Liver (tissue), 9 donors: ENCODE data around the gene GPD1L. TPM values are rescaled to one million over a fixed set of nuclear protein-coding genes. Genes with fewer than 3 reads are reported as not detected.
A peak's percentile ranks its signal among the peaks of the same experiment; 100 is the strongest.

ENCODE experiments used
- DNase-seq: peaks from one replicate; pipeline ENCODE4 v3.0.0-alpha.2; 2017; ENCODE audit warnings: low spot score
- H3K27ac ChIP-seq, 2 donors: one replicate each; pipeline ENCODE4 v1.7.0; 2013; ENCODE audit warnings: inconsistent platforms in 2 of 2, low read length in 2 of 2, control low read depth in 1 of 2, low read depth in 1 of 2, mild to moderate bottlenecking in 1 of 2
- H3K27me3 ChIP-seq, 4 donors: one replicate each; pipeline versions ENCODE4 v1.6.1 to v1.7.0; 2013; ENCODE audit warnings: low read length in 3 of 4, inconsistent platforms in 1 of 4, mild to moderate bottlenecking in 1 of 4, moderate library complexity in 1 of 4; ENCODE audit not compliant: control insufficient read depth in 4 of 4, insufficient read depth in 4 of 4
- H3K36me3 ChIP-seq, 4 donors: one replicate each; pipeline versions ENCODE4 v1.6.1 to v1.7.0; 2013; ENCODE audit warnings: low read length in 3 of 4, mild to moderate bottlenecking in 3 of 4, low read depth in 1 of 4, moderate library complexity in 1 of 4; ENCODE audit not compliant: control insufficient read depth in 4 of 4, insufficient read depth in 3 of 4
- H3K4me1 ChIP-seq, 4 donors: one replicate each; pipeline versions ENCODE4 v1.6.1 to v1.7.0; 2013; ENCODE audit warnings: low read length in 3 of 4, mild to moderate bottlenecking in 3 of 4, moderate library complexity in 1 of 4; ENCODE audit not compliant: control insufficient read depth in 4 of 4, insufficient read depth in 4 of 4
- H3K4me3 ChIP-seq, 3 donors: one replicate each; pipeline versions ENCODE4 v1.6.1 to v1.7.0; 2013; ENCODE audit warnings: low read length in 3 of 3, control low read depth in 1 of 3, low read depth in 1 of 3, mild to moderate bottlenecking in 1 of 3
- H3K9ac ChIP-seq, 2 donors: one replicate each; pipeline ENCODE4 v1.7.0; 2013; ENCODE audit warnings: low read length in 2 of 2, mild to moderate bottlenecking in 2 of 2, moderate library complexity in 2 of 2, control low read depth in 1 of 2, low read depth in 1 of 2
- H3K9me3 ChIP-seq, 4 donors: one replicate each; pipeline versions ENCODE4 v1.6.1 to v1.7.0; 2013; ENCODE audit warnings: low read length in 3 of 4; ENCODE audit not compliant: control insufficient read depth in 4 of 4
- ATF3 ChIP-seq: IDR thresholded peaks from 2 replicates; pipeline ENCODE4 v1.6.1; 2016; ENCODE audit warnings: antibody characterized with exemption
- CTCF ChIP-seq: fragments of 150-350 bp; IDR thresholded peaks from 2 replicates; pipeline ENCODE4 v1.5.1; 2017; ENCODE audit warnings: improper control_type of control experiment, low read depth, low read length; ENCODE audit not compliant: missing input control
- FOXA1 ChIP-seq: IDR thresholded peaks from 2 replicates; pipeline ENCODE4 v1.6.1; 2016; ENCODE audit warnings: antibody characterized with exemption
- FOXA2 ChIP-seq: IDR thresholded peaks from 2 replicates; pipeline ENCODE4 v1.6.1; 2016; ENCODE audit warnings: antibody characterized with exemption
- RAD21 ChIP-seq, 2 donors: IDR thresholded peaks; 2 replicates each; pipeline ENCODE4 v1.6.1; 2016; ENCODE audit warnings: antibody characterized with exemption in 2 of 2, mild to moderate bottlenecking in 2 of 2
- REST ChIP-seq: IDR thresholded peaks from 2 replicates; pipeline ENCODE4 v1.6.1; 2016; ENCODE audit warnings: antibody characterized with exemption, mild to moderate bottlenecking
- TAF1 ChIP-seq: conservative IDR thresholded peaks from 2 replicates; pipeline ENCODE4 v1.6.1; 2016; ENCODE audit warnings: antibody characterized with exemption, mild to moderate bottlenecking
- ZBTB33 ChIP-seq: IDR thresholded peaks from 2 replicates; pipeline ENCODE4 v1.6.1; 2016; ENCODE audit warnings: antibody characterized with exemption
- WGBS: extraction: QIAGEN DNeasy Blood & Tissue Kit; methylation state at CpG from one replicate; pipeline ENCODE4 v1.1.7; 2013; 5-methylcytosine and 5-hydroxymethylcytosine counted together
- polyA plus RNA-seq, 2 donors: library from polyadenylated mRNA; stranded (reverse) in 1 of 2; unstranded in 1 of 2; fragments of 200-250 nt in 1 of 2; fragments of >200 nt in 1 of 2; fragmentation: Nextera tagmentation in 1 of 2; extraction: Ambion mirVana in 1 of 2; gene quantifications; one replicate each; pipeline versions ENCODE4 v1.2.1 to v1.2.3, GENCODE V29; 2013 to 2015
- total RNA-seq, 2 donors: library from RNA; depleted of rRNA; stranded (reverse); fragments of >200 nt; gene quantifications; one replicate each; pipeline ENCODE4 v1.2.3, GENCODE V29; 2014
- donor health status: healthy.
- donor health status: healthy.
- donor health status: healthy.
- donor health status: healthy.
- donor health status: healthy.

Gene GPD1L
- total and polyA plus RNA-seq, 4 donors, result 1.4 to 5.0 (median 3.1) TPM

- Histone ChIP-seq H3K4me3 (no peak overlapping the region), H3K27me3 (no peaks in the 10 kb centered on the region), H3K9me3 (no peaks in the 10 kb centered on the region), H3K9ac (no peak overlapping the region), H3K4me1 (peaks cover 0 to 4% (median 2%) of the 10 kb centered on the region in 4 donors), H3K36me3 (peaks cover 0 to 3% (median 0%) of the 10 kb centered on the region in 4 donors), H3K27ac (no peak overlapping the region)
- WGBS, result 99% methylated on average over 1 of the region's 1 CpG
- TF ChIP-seq ATF3 (no peak), ZBTB33 (no peak), REST (no peak), TAF1 (no peak), FOXA1 (no peak)
- DNase-seq, result no peak
These were observed 66.0 kb downstream of the GPD1L start for GRCh38 chr3:32172420-32172819.

- WGBS, result 35% methylated on average over 7 of the region's 7 CpGs
- no peak overlapping the region for H3K27ac ChIP-seq
- H3K9ac ChIP-seq, result no peak overlapping the region
- peak; percentile 51 for DNase-seq
- TF ChIP-seq CTCF, result peak; percentile 57
- TF ChIP-seq RAD21 (IDR thresholded peaks at IDR 0.05), result peak; percentile 78 to 82
- no peak for TF ChIP-seq FOXA2
- no peaks in the 10 kb centered on the region for H3K27me3 ChIP-seq
- H3K9me3 ChIP-seq, result no peaks in the 10 kb centered on the region
- H3K4me1 ChIP-seq, result peaks cover 1 to 11% (median 6%) of the 10 kb centered on the region in 4 donors
- no peak overlapping the region for H3K4me3 ChIP-seq
- no peaks in the 10 kb centered on the region for H3K36me3 ChIP-seq
These were observed 69.3 kb downstream of the GPD1L start for GRCh38 chr3:32175607-32176197.
